HG03066 (cell line): Measurements from ENCODE around the gene ECI1.
"Not testable (repeated sequence)": the region's sequence is repeated elsewhere in the genome, so short reads cannot be mapped to it uniquely, and the experiment has no call there.

ENCODE experiments used
- ATAC-seq: cut with Tn5 transposase; IDR thresholded peaks from one replicate; pipeline ENCODE4 v1.9.1; 2021; ENCODE audit warnings: low read depth; ENCODE audit not compliant: unreplicated experiment

ECI1 gene

GRCh38 chr16:2213817-2214718 is 37.3 kb downstream of the ECI1 start:
- no peak for ATAC-seq

- no peak for ATAC-seq
Measured at GRCh38 chr16:2212362-2213324, 38.7 kb downstream of the ECI1 start.

- no peak for ATAC-seq
Measured at GRCh38 chr16:2211923-2212347, 39.5 kb downstream of the ECI1 start.

GRCh38 chr16:2210386-2211365 is 40.7 kb downstream of the ECI1 start, which contains the start of gene BRICD5:
TSS of gene BRICD5 (minus strand) at chr16:2210863. CDS start at chr16:2210833, 30 bp downstream.
- no peak for ATAC-seq

GRCh38 chr16:2210009-2210332 is 41.4 kb downstream of the ECI1 start:
- ATAC-seq: no peak

- ATAC-seq: no peak
Measured at GRCh38 chr16:2209258-2210008, 42.0 kb downstream of the ECI1 start.

- ATAC-seq: no peak
Measured at GRCh38 chr16:2208772-2209171, 42.6 kb downstream of the ECI1 start.

- no peak for ATAC-seq
Measured at GRCh38 chr16:2208308-2208707, 43.1 kb downstream of the ECI1 start.

GRCh38 chr16:2207872-2208271 is 43.5 kb downstream of the ECI1 start:
- ATAC-seq: no peak

GRCh38 chr16:2206780-2207433 is 44.5 kb downstream of the ECI1 start:
- no peak for ATAC-seq

GRCh38 chr16:2206420-2206779 is 45.0 kb downstream of the ECI1 start:
- ATAC-seq: no peak

GRCh38 chr16:2205967-2206313 is 45.4 kb downstream of the ECI1 start:
- peak; percentile 9 for ATAC-seq

- ATAC-seq: peak; percentile 61
Measured at GRCh38 chr16:2205104-2205966, 46.1 kb downstream of the ECI1 start, which contains the start of gene MLST8. TSS of gene MLST8 (plus strand) at chr16:2205454. CDS start at chr16:2206086, 632 bp downstream.

GRCh38 chr16:2204416-2205103 is 46.8 kb downstream of the ECI1 start:
- no peak for ATAC-seq

GRCh38 chr16:2203119-2203688 is 48.2 kb downstream of the ECI1 start:
- not testable (repeated sequence) for ATAC-seq

GRCh38 chr16:2200313-2200712 is 51.1 kb downstream of the ECI1 start:
- no peak for ATAC-seq

GRCh38 chr16:2199621-2200139 is 51.7 kb downstream of the ECI1 start:
- ATAC-seq: no peak
